GM19023 (cell line): ENCODE data around the gene PIGV.

Experiments used
- ATAC-seq: cut with Tn5 transposase; IDR thresholded peaks from one replicate; pipeline ENCODE4 v1.9.1; 2021; ENCODE audit warnings: mild to moderate bottlenecking, moderate library complexity; ENCODE audit not compliant: unreplicated experiment

The PIGV gene

GRCh38 chr1:26787706-26788514, at the start of gene PIGV:
Gene PIGV (plus strand): TSS chr1:26787950. CDS start chr1:26790816, 2,866 bp downstream.
- peak; percentile 70 for ATAC-seq

GRCh38 chr1:26739329-26739914, 48.3 kb upstream of the PIGV start:
- no peak for ATAC-seq

GRCh38 chr1:26740023-26740634, 47.6 kb upstream of the PIGV start:
- ATAC-seq, result no peak

GRCh38 chr1:26740952-26741351, 46.8 kb upstream of the PIGV start:
- no peak for ATAC-seq

GRCh38 chr1:26743426-26744059, 44.2 kb upstream of the PIGV start:
- ATAC-seq, result no peak

GRCh38 chr1:26744075-26744959, 43.4 kb upstream of the PIGV start:
- ATAC-seq, result peak; percentile 94

- ATAC-seq, result no peak
Measured at GRCh38 chr1:26745191-26745590, 42.6 kb upstream of the PIGV start.

- no peak for ATAC-seq
Measured at GRCh38 chr1:26747048-26747447, 40.7 kb upstream of the PIGV start.

GRCh38 chr1:26748351-26748750, 39.4 kb upstream of the PIGV start:
- no peak for ATAC-seq

GRCh38 chr1:26749458-26749857, 38.3 kb upstream of the PIGV start:
- ATAC-seq, result no peak

- ATAC-seq, result no peak
Measured at GRCh38 chr1:26750428-26750827, 37.3 kb upstream of the PIGV start.

- no peak for ATAC-seq
Measured at GRCh38 chr1:26752519-26752918, 35.2 kb upstream of the PIGV start.

- ATAC-seq, result no peak
Measured at GRCh38 chr1:26754086-26754874, 33.5 kb upstream of the PIGV start.

- no peak for ATAC-seq
Measured at GRCh38 chr1:26758358-26758757, 29.4 kb upstream of the PIGV start.

GRCh38 chr1:26759531-26759930, 28.2 kb upstream of the PIGV start:
- ATAC-seq, result no peak

GRCh38 chr1:26761217-26761616, 26.5 kb upstream of the PIGV start:
- no peak for ATAC-seq

- ATAC-seq, result no peak
Measured at GRCh38 chr1:26767714-26768113, 20.0 kb upstream of the PIGV start.

- ATAC-seq, result no peak
Measured at GRCh38 chr1:26768755-26769154, 19.0 kb upstream of the PIGV start.

- ATAC-seq, result no peak
Measured at GRCh38 chr1:26771285-26771642, 16.5 kb upstream of the PIGV start.
